Measurements from ENCODE around the gene PCBD2.

Gene PCBD2

DNA sequence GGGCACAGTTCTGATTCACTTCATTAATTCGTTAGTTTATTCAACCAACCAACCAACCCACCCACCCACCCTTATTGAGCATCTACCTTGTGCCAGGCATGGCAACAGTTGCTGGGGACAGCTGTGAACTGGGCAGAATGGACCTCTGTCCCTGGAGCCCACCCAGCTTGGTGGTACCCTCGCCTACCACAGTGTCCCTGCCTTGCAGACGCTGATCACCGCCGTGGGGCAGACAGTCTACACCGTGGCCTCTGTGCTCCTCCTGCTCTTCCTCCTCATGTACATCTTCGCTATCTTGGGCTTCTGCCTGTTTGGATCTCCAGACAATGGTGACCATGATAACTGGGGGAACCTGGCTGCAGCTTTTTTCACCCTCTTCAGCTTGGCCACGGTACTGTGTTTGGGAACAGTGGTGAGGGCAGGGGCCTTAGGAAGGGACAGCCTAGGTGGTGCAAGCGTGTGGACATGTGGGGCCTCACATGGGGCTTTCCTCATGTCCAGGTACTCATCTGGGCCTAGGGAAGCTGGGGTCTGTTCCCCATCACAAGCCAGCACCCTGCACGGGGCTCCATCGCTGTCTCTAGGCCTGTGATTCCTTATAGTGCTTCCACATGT, 102.9 kb downstream of the PCBD2 start:
- DNase-seq (ENCODE audit: low read depth in 2 of 2), result no peak

DNA sequence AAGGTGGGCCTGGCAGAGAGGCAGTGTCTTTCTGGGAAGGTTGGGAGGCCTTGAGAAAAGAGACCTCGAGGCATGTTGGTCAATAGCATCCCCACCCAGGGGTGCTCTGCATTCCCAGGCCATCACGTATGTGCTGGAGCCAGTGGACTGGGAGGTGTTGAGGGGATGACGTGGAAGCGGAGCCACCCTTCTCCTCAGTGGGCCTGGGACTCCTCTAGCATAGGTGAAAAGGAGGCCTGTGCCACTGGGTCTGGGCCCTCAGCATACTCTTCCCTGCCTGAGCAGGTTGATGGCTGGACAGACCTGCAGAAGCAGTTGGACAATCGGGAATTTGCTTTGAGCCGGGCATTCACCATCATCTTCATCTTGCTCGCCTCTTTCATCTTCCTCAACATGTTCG, 103.6 kb downstream of the PCBD2 start:
- DNase-seq (ENCODE audit: low read depth in 2 of 2), result no peak

- DNase-seq (ENCODE audit: low read depth in 2 of 2), result no peak
These were observed 104.2 kb downstream of the PCBD2 start for GRCh38 chr5:135008981-135009735.

- no peak for DNase-seq (ENCODE audit: low read depth in 2 of 2)
These were observed 105.0 kb downstream of the PCBD2 start for GRCh38 chr5:135009736-135010501.

GRCh38 chr5:135010502-135011354, 105.8 kb downstream of the PCBD2 start:
- DNase-seq (ENCODE audit: low read depth in 2 of 2), result no peak

GRCh38 chr5:135011355-135012032, 106.6 kb downstream of the PCBD2 start:
- no peak for DNase-seq (ENCODE audit: low read depth in 2 of 2)

GRCh38 chr5:135012033-135012588, 107.2 kb downstream of the PCBD2 start:
- DNase-seq (ENCODE audit: low read depth in 2 of 2), result no peak
